ENCODE measurements around the gene SLC5A4. TPM values are rescaled to one million over a fixed set of nuclear protein-coding genes. Genes with fewer than 3 reads are reported as not detected.

SLC5A4 gene
- total RNA-seq: 0.13 TPM in 1 of 2 replicates, not detected in the other

GRCh38 chr22:32255217-32255616 lies at the start of gene SLC5A4:
TSS of gene SLC5A4 (minus strand) at chr22:32255347. CDS start at chr22:32255329, 18 bp downstream.

GRCh38 chr22:32204856-32205722 lies 50.1 kb downstream of the SLC5A4 start, which contains the start of gene RFPL2:
TSS of gene RFPL2 (minus strand) at chr22:32205073. CDS start at chr22:32202451, 2,622 bp downstream.

Other genes with a start within 250 kb of the SLC5A4 start
- gene SLC5A1, start 212.1 kb downstream of the SLC5A4 start, total RNA-seq: not detected in 2 replicates
- not detected in 2 replicates for gene C22orf42, start 96.0 kb downstream of the SLC5A4 start, total RNA-seq
- gene RFPL2, start 50.3 kb downstream of the SLC5A4 start, total RNA-seq: not detected in 2 replicates
- gene RFPL3, start 102.5 kb upstream of the SLC5A4 start, total RNA-seq: not detected in 2 replicates
- gene RTCB, start 156.9 kb upstream of the SLC5A4 start, total RNA-seq: 54.3 and 79.2 TPM in 2 replicates
- not detected in 2 replicates for gene BPIFC, start 209.1 kb upstream of the SLC5A4 start, total RNA-seq
- gene FBXO7, start 219.5 kb upstream of the SLC5A4 start, total RNA-seq: 71.9 and 89.8 TPM in 2 replicates